ENCODE data around the gene DLGAP1. TPM values are rescaled to one million over a fixed set of nuclear protein-coding genes. Genes with fewer than 3 reads are reported as not detected.

Gene DLGAP1
- total and polyA plus RNA-seq, 2 of the 8 experiments (the other 6 are each of a cell fraction or from before 2014, with no cell fraction given) = 11.8 to 16.9 TPM

- Histone ChIP-seq H3K36me3 (ENCODE audit: control insufficient read depth in 2 of 4, insufficient read depth in 4 of 4, low read length in 3 of 4) (no peaks in the 10 kb centered on the region), H2AFZ (ENCODE audit: low read length) (no peak overlapping the region), H4K8ac (ENCODE audit: extremely low read depth, insufficient read depth, low read length) (no peak overlapping the region), H3K18ac (ENCODE audit: extremely low read depth, low read length) (no peak overlapping the region), H2AK5ac (ENCODE audit: low read depth, low read length) (no peak overlapping the region), H3K79me1 (ENCODE audit: low read depth, low read length) (0 out of 2 replicates have a peak, but pooled peaks cover 4% of the 10 kb centered on the region), H3K79me2 (ENCODE audit: control insufficient read depth in 1 of 2, insufficient read depth in 2 of 2, low read length in 2 of 2) (peaks cover 0 to 25% of the 10 kb centered on the region in 2 experiments; a peak in 2 of 4 replicates), H3K27me3 (replicated peaks in 1 of 4; ENCODE audit: control insufficient read depth in 3 of 4, extremely low read depth in 1 of 4, insufficient read depth in 3 of 4, low read length in 3 of 4) (no peaks in the 10 kb centered on the region), H3K4me3 (ENCODE audit: extremely low read depth in 1 of 4, insufficient read depth in 2 of 4, low read depth in 3 of 4, low read length in 4 of 4) (no peak overlapping the region), H3K14ac (ENCODE audit: insufficient read length) (no peak overlapping the region), H4K5ac (ENCODE audit: insufficient read length, low read depth, low read length) (no peak overlapping the region), H4K20me1 (replicated peaks in 1 of 2; ENCODE audit: control insufficient read depth in 1 of 2, insufficient read depth in 2 of 2, low read length in 2 of 2) (peaks cover 0 to 3% of the 10 kb centered on the region in 2 experiments), H2BK5ac (ENCODE audit: low read depth, low read length) (no peak overlapping the region), H3K9ac (replicated peaks in 1 of 4; ENCODE audit: extremely low read depth in 1 of 4, low read depth in 3 of 4, low read length in 3 of 4) (no peak overlapping the region), H3K9me3 (ENCODE audit: insufficient read depth in 2 of 2, low read depth in 1 of 2, low read length in 1 of 2) (no peaks in the 10 kb centered on the region), H2BK120ac (replicated peaks; ENCODE audit: low read depth, low read length) (no peak overlapping the region), H3K23ac (ENCODE audit: insufficient read length) (no peak overlapping the region), H3K56ac (replicated peaks; ENCODE audit: insufficient read length, low read depth, low read length) (no peak overlapping the region), H4K91ac (replicated peaks; ENCODE audit: insufficient read length, low read length) (no peak overlapping the region), H3K23me2 (ENCODE audit: low read depth, low read length) (no peaks in the 10 kb centered on the region), H2BK12ac (ENCODE audit: low read depth, low read length) (no peak overlapping the region), H2BK15ac (ENCODE audit: low read length) (no peak overlapping the region), H3K27ac (ENCODE audit: low read depth, low read length) (no peak overlapping the region), H3K4me1 (replicated peaks in 1 of 4; ENCODE audit: control insufficient read depth in 3 of 4, insufficient read depth in 4 of 4, low read length in 3 of 4) (no peaks in the 10 kb centered on the region), H2BK20ac (ENCODE audit: low read length) (no peak overlapping the region), H3K4ac (replicated peaks; ENCODE audit: insufficient read length, low read depth, low read length) (no peak overlapping the region), H3K4me2 (ENCODE audit: insufficient read depth in 1 of 2, low read depth in 2 of 2, low read length in 2 of 2) (no peak overlapping the region)
- ChIA-PET POLR2A (ENCODE audit: partially characterized antibody) (no interaction called here), CTCF (ENCODE audit: partially characterized antibody) (interaction anchor here (1.1 kb wide), 1 partner anchor 16 kb away, joined by 4 read pairs; no protein-coding TSS in a partner anchor)
- no peak for TF ChIP-seq TAF1 (IDR thresholded peaks at IDR 0.05; ENCODE audit: low read depth, low read length)
- no peak for TF ChIP-seq SP2 (IDR thresholded peaks at IDR 0.05; ENCODE audit: low read length)
- 62% methylated on average over 3 of the region's 3 CpGs; no CpG with 5 or more reads in 1 of the 2 experiments for WGBS, 2 experiments (ENCODE audit: extremely low coverage in 1 of 2, insufficient coverage in 1 of 2, insufficient read length in 1 of 2, insufficient replicate concordance in 2 of 2, low coverage in 1 of 2, low lambda C conversion rate in 2 of 2, missing lambda C conversion rate in 1 of 2)
- DNase-seq (ENCODE audit: low read depth in 1 of 2, low spot score in 2 of 2) (no peak), FAIRE-seq (no peak)
These were observed 69.2 kb downstream of the DLGAP1 start for GRCh38 chr18:4385876-4386275.
